Activated CD4-positive, alpha-beta T cell treated with anti-CD3 and anti-CD28 coated beads for 48 hours (primary cell): ENCODE measurements around the gene TJP3.

ENCODE experiments used
- DNase-seq: peaks from one replicate; pipeline ENCODE4 v3.0.0-alpha.2; 2020

Gene TJP3

GRCh38 chr19:3716147-3716668, 8.0 kb downstream of the TJP3 start:
- DNase-seq: no peak

DNA sequence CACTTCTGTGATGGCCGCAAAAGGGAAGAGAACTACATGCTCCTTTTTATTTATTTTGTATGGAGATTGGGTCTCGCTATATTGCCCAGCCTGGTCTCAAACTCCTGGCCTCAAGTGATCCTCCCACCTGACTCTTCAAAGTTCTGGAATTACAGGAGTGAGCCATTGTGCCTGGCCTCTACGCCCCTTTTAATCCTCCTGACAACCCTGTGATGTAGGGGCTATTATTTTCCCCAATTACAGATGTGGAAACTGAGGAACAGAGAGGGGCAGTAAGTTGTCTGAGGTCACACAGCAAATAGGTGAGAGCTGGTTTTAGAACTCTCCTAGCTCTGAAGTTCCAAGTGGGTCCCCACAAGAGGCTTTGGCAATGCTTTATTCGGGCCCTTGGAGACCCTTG, 11.7 kb downstream of the TJP3 start:
- DNase-seq: no peak

GRCh38 chr19:3720349-3720917, 12.2 kb downstream of the TJP3 start:
- DNase-seq: no peak

- DNase-seq: peak; percentile 94
These were observed 13.1 kb downstream of the TJP3 start for GRCh38 chr19:3721131-3721886.

GRCh38 chr19:3721887-3722442, 13.8 kb downstream of the TJP3 start:
- no peak for DNase-seq

- DNase-seq: no peak
These were observed 14.4 kb downstream of the TJP3 start for GRCh38 chr19:3722443-3723109.

GRCh38 chr19:3723110-3723488, 14.9 kb downstream of the TJP3 start:
- no peak for DNase-seq

DNA sequence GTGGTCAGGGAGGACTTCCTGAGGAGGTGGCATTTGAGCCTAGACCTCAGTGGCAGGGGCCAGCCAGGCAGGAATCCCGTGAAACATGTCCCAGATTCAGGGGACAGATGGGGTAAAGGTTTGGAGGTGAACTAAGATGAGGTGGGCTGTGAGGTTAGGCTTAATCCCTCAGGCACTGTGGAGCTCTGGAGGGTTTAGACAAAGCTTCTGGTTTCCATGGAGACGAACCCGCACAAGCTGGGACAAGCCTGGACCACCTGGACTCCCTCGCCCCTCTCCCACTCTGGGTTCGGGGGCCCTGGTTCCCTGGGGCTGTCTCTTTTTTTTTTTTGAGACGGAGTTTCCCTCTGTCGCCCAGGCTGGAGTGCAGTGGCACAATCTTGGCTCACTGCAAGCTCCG, 15.7 kb downstream of the TJP3 start:
- DNase-seq: no peak

- DNase-seq: no peak
These were observed 16.9 kb downstream of the TJP3 start for GRCh38 chr19:3725121-3725520.

DNA sequence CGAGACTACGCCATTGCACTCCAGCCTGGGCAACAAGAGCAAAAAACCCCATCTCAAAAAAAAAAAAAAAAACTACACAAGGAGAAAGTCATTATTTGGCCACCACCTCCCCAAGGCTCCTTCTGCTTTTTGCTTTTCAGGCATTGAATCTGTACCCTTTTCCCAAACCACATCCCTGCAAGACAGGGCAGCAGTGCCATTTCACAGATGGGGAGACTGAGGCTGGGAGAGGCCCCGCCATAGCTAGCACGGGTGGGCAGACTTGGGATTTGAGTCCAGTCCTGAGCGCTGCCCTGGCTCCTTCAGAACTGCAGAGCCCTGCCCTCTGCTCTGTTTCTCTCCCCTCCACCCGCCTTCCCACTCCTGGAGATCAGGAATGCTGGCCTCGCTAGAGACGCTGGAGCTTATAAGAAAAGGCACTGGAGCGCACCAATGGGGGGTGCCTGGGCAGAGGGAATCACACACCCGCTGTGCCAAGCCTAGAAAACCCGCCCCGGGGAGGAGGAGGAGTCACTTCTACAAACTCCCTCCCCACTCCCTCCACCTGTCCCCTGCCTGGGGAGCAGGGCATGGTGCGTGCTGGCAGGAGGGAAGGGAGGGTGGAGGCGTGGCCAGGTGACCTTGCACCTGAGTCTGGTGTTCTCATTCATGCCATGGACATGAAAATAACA, 17.6 kb downstream of the TJP3 start:
- no peak for DNase-seq

DNA sequence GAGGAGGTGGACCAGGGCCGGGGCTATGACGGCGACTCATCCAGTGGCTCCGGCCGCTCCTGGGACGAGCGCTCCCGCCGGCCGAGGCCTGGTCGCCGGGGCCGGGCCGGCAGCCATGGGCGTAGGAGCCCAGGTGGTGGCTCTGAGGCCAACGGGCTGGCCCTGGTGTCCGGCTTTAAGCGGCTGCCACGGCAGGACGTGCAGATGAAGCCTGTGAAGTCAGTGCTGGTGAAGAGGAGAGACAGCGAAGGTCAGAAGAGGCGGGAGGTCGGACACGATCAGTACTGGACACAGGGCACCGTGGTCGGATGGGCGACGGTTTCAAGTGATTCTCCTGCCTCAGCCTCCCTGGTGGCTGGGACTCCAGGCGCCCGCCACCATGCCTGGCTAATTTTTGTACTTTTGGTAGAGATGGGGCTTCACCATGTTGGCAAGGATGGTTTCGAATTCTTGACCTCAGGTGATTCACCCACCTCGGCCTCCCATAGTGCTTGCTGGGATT, 22.3 kb downstream of the TJP3 start:
- DNase-seq: no peak

GRCh38 chr19:3732108-3732507, 23.9 kb downstream of the TJP3 start:
- DNase-seq: no peak

DNA sequence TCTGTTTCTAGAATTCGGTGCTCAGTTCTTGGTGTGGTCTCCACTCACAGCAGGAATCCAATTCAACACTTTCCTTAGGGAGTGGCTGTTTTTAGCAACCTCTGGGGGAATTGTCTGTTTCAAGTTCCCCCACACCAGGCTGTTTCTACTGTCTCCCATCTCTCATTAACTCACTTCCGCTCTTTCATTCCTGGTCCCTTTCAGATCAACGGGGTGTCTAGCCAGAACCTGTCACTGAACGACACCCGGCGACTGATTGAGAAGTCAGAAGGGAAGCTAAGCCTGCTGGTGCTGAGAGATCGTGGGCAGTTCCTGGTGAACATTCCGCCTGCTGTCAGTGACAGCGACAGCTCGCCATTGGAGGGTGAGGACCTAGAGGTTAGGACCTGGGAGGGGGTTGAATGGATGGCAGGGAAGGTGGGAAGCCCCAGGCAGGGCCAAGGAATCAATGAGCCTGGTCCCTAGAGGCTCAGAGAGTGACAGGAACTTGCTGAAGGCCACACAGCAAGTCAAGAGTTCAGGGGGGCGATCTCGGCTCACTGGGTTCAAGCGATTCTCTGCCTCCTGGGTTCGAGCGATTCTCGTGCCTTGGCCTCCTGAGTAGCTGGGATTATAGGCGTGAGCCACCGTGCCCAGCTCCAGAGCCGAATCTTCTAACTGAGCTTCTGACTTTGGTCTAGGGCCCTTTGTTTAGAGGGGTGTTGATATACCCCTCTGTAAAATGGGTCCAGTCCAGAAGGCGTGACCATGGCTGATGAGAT, 25.5 kb downstream of the TJP3 start:
- DNase-seq: no peak

DNA sequence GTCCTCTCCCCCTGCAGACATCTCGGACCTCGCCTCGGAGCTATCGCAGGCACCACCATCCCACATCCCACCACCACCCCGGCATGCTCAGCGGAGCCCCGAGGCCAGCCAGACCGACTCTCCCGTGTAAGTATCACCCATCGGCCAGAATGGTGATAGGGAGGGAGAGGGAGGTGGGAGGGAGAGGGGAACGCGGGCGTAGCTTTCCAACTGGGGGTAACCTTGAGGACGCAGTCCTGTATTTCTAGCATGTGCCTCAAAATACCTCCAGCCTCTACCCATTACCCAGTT, 26.1 kb downstream of the TJP3 start:
- no peak for DNase-seq

- DNase-seq: no peak
These were observed 28.0 kb downstream of the TJP3 start for GRCh38 chr19:3736106-3736724.

DNA sequence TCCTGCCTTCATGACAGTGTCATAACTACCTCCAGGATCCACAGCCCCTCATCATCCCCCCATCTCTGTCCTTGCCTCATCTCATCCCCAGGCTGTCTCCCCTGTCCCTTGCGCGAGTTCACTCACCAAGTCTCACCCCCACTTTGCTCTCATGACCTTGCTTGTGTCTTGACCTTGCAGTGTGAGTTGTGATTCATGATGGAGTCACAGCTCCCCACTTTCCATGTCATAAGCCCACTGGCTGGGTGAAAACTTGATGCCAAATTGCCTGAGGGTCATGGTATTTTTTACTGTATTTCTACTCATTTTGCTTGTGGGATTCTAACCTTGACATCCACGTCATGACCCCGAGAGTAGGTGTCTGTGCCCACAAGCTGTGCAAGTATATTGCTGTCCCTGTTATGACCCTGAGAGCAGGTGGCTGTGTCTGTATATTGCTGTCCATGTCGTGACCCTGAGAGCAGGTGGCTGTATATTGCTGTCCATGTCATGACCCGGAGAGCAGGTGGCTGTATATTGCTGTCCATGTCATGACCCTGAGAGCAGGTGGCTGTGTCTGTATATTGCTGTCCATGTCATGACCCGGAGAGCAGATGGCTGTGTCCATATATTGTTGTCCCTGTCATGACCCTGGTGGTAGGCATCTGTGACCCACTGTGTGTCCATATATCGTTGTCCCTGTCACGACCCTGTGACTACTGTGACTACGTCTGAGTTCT, 29.5 kb downstream of the TJP3 start:
- DNase-seq: no peak

DNA sequence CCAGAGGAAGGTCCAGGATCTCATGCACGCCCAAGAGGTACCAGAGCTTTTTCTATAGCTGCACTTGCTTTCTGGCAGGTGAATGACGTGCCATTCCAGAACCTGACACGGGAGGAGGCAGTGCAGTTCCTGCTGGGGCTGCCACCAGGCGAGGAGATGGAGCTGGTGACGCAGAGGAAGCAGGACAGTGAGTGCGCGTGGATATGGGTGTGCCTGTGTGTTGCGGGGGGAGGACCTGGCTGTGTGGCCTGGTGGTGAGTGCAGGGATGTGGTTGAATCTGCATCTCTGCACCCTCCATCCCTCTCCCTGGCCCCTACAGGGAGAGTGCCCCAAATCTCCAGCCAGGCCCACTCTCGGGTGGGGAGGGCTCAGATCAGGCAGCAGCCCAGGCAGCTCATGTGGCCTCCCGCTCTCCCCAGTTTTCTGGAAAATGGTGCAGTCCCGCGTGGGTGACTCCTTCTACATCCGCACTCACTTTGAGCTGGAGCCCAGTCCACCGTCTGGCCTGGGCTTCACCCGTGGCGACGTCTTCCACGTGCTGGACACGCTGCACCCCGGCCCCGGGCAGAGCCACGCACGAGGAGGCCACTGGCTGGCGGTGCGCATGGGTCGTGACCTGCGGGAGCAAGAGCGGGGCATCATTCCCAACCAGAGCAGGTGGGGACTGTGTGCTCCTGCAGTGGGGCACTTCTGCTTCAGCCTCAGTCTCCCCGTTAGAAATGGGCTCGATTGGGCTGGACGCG, 30.5 kb downstream of the TJP3 start:
- no peak for DNase-seq

DNA sequence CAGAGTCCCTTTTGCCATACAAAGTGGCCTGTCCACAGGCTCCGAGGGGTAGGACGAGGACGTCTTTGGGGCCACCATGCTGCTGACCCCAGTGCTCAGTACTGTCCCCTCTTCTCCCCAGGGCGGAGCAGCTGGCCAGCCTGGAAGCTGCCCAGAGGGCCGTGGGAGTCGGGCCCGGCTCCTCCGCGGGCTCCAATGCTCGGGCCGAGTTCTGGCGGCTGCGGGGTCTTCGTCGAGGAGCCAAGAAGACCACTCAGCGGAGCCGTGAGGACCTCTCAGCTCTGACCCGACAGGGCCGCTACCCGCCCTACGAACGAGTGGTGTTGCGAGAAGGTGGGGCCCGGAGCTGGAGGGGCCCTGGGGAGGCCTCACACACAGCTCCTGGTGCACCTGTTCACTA, 32.2 kb downstream of the TJP3 start:
- no peak for DNase-seq

DNA sequence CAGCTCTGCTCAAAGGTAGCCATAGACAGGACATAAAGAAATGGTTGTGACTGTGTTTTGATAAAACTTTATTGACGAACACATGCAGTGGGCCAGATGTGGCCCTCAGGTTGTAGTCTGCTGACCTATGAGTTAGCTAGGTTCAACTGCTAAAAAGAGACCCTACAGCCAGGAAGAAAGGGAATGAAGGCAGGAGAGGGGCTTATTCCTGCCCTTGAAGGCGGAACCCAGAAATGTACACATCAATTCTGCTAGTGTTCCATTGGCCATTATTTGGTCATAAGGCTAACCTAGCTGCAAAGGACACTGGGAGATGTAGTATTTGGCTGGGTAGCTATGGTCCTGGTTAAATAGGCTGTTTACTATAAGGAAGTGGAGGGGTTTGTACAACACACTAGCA, 35.3 kb downstream of the TJP3 start:
- no peak for DNase-seq

GRCh38 chr19:3745363-3746045, 37.3 kb downstream of the TJP3 start:
- no peak for DNase-seq
